ENCODE measurements around the gene PCBP3. TPM values are rescaled to one million over a fixed set of nuclear protein-coding genes. Genes with fewer than 3 reads are reported as not detected.
"Not testable (repeated sequence)": the region's sequence is repeated elsewhere in the genome, so short reads cannot be mapped to it uniquely, and the experiment has no call there.

The PCBP3 gene
- total RNA-seq, 1 experiment from 2014 or later, result 24.1 TPM

DNA sequence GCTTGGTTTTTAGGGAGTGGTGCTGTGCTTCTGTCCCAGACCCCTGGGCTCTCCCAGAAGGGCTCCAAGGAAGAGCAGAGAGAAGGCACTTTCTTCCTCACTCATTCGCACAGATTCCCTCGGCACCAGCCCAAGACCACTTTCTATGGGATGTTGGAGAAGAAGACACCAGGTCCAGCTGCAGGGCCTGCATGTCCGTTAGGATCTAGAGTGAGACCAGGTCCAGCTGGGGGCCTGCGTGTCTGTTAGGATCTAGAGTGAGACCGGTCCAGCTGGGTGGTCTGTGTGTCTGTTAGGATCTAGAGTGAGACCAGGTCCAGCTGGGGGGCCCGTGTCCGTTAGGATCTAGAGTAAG is 30.9 kb upstream of the PCBP3 start:
- DNase-seq (ENCODE audit: extremely low read depth, low read depth), result not testable (repeated sequence)

DNA sequence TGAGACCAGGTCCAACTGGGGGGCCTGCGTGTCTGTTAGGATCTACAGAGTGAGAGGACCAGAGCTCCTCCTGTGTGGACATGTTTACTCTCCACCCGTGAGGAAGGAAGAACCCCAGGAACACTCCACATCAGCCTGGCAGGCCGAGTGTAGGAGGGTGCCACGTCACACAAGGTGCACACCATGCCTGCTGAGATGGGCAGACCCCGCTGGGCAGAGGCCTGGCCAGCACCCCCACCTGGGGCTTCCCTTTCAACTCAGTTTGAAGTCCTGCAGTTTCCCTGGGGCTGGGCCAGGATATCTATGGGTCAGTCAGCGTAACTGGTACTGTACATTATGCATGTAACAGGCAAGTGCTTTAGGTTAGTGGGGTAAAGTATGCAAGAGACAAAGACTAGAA is 30.1 kb upstream of the PCBP3 start:
- no peak for DNase-seq (ENCODE audit: extremely low read depth, low read depth)

DNA sequence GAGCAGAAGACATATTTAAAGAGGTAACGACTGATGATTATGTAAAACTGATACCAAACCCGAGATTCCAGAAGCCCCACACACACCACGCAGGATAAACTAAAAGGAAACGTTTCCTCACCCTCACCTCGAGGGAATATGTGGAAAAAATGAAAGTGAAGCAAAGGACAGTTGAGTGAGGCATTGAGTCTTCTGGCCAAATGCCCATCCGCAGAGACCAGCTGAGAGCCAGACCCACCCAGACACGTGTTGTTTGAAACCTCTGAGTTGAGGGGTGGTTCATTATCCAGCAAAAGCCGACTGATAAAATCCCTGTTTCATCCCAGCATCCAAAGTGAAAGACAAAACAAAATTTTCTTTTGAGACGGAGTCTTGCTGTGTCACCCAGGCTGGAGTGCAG is 29.6 kb upstream of the PCBP3 start:
- no peak for DNase-seq (ENCODE audit: extremely low read depth, low read depth)

DNA sequence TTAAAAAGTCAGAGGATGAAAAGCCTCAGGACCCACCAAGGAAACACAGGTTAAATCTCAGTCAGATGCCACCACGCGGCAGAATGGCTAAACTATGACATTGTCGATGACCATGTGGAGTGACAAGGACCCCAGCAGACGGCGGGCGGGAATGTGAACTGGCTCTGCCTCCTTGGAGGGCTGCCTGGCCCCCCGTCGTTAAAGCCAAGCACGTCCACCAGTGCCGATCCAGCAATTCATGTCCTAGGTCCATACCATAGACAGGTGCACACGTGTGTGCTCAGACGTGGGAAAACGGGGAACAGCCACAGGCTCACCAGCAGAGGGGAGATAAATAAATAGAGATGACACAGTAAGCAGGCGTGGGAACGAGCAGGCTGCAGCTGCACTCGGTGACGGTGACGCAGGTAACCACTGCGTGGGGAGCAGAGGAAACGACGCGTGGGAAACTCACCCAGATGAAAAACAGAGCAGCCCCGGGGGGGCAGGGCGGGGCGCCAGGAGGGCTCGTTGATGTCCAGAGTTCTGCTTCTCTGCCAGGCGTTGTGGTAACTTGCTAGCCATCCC is 28.3 kb upstream of the PCBP3 start:
- DNase-seq (ENCODE audit: extremely low read depth, low read depth), result peak; percentile 47

DNA sequence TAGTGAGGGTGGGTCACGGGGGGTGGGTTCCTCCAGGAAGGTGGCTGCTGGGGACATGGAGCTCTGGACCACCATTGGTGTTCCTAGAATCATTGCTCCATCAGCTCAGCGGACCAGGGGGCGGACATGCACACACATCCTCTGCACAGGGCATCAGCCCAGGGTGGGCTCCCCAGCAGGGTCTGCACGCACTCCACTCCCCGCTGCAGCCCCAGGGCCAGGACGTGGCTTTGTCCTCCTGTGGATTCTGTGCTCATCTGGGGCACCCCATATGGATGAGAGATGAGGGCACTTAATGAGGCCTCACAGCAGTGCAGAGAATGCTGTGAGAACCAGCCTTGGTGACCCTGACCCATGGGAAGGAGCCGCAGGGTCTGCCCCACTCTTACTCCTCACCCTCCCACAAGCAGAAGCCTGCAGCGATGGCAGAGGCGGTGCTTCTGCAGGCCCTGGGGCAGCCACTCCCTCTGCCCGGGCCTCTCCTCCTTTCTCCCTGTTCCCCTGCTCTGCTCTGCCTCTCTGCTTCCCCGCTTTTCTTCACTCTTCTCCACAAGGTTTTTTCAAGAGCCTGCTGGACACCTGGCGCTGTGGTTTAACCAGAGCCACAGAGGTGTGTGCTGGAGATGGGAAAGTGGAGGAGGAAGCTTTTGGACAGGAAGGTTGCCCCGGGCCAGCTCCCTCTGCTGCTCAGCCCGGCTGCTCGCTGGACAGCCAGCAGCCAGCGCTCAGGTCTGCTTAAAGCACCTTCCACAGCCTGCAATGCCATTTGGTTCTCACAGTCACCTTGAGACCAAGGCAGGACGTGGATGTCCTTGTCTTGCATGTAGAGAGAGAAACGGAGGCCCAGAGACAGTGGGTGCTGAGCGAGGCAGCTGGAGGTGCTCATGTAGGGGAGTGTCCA is 26.3 kb upstream of the PCBP3 start:
- DNase-seq (ENCODE audit: extremely low read depth, low read depth), result peak; percentile 34

DNA sequence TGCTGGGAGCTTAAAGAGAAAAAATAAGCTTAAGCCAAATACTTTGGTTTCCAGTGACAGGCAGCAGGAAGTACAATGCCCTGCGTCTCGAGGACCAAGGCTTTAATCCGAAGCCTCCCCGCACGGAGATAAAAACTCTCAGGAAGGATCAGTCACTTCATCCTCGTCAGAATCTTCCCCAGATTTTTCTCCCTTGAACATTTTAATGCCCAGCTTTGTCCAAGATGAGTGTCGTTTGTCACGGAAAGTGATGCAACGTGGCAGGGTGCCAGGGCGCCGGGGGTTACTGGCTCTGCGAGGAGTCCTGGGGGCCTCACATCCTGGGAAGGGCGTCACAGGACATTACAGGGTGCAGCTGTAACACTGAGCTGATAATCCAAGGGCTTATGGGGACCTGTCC is 25.2 kb upstream of the PCBP3 start:
- DNase-seq (ENCODE audit: extremely low read depth, low read depth), result peak; percentile 87

DNA sequence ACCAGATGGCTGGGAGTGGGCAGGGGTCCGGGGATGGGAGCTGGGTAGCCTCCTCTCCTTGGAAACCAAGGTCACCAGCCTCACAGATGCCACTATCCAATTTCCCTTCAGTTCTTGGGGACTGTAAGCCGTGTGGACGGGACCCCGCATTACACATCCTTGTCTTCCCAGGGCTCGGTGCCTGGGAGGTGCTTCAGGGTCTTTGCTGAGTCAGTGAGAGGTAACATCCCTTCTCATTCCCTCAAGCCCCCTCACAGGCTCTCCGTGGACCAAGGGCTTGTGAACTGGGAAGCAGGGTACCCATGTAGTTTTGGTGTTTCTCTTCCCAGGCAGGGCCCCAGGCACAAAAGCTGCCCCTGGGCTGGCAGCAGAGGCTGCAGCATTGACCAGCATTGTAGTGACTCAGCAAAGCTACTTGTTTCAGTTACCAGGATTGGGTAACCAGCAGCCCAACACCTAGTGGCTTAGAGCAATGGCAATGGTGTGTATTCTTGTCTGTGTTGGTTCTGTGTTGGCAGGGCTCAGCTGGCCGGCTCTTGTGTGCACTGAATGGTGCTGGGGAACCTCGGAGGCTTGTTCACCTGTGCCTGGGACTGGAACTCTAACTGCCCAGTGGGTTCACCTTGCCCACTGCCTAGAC is 24.6 kb upstream of the PCBP3 start:
- peak; percentile 76 for DNase-seq (ENCODE audit: extremely low read depth, low read depth)

DNA sequence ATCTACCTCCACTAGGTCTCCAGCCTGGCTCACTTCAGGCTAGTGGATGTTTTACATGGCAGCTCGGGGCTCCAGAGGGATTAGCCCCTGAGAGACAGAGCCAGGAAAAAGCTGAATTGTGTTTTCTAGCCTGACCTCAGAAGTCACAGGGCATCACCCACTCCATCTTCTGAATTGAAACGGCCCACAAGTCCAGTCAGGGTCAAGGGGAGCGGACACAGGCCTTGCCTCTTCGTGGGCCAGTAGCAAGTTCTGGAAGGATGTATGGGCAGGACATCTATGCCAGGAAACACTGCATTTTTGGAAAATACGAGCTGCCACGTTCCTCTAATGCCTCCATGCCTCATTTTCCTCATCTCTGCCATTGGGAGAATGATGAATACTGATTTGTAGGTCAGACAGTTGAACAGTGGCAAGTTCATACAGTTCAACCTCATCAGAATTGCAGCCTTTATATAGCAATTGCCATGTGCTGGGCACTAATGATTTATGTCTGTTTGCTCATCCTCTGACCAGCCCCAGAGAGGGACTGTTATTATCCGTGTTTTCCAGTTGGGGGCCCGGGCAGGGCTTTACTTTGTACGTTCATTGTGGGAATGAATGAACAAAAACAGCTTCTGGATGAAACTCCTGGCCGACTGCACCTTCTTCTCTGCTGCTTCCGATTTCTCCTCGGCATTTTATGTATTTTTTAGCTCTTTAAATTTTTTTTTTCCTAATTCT is 23.2 kb upstream of the PCBP3 start:
- DNase-seq (ENCODE audit: extremely low read depth, low read depth), result no peak

DNA sequence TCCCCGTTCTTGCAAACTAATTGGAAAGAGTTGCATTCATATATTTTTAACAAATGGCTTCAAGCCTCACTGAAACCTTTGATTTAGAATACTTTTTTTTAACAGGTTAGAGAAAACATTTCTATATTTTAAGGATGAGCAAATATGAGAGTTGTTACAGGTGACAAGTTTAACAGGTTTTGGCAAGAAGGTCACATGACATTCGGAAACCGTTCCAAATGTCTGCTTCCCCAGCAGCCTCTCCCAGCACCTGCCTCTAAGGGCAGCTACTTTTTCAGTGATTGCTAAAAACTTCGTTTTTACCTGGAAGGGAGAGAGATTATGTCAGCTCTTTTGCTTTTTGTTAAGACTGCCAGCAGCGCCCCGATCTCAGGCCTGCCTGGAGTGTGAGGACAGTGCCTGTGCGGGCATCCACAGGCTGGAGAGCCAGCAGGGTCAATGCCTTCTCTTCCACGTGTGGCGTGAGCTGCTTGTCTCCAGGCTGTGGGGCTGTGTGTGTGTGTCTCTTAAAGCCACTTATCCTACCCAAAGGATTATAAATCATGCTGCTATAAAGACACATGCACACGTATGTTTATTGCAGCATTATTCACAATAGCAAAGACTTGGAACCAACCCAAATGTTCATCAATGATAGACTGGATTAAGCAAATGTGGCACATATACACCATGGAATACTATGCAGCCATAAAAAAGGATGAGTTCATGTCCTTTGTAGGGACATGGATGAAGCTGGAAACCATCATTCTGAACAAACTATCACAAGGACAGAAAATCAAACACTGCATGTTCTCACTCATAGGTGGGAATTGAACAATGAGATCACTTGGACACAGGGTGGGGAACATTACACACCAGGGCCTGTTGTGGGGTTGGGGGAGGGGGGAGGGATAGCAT is 21.8 kb upstream of the PCBP3 start:
- not testable (repeated sequence) for DNase-seq (ENCODE audit: extremely low read depth, low read depth)

DNA sequence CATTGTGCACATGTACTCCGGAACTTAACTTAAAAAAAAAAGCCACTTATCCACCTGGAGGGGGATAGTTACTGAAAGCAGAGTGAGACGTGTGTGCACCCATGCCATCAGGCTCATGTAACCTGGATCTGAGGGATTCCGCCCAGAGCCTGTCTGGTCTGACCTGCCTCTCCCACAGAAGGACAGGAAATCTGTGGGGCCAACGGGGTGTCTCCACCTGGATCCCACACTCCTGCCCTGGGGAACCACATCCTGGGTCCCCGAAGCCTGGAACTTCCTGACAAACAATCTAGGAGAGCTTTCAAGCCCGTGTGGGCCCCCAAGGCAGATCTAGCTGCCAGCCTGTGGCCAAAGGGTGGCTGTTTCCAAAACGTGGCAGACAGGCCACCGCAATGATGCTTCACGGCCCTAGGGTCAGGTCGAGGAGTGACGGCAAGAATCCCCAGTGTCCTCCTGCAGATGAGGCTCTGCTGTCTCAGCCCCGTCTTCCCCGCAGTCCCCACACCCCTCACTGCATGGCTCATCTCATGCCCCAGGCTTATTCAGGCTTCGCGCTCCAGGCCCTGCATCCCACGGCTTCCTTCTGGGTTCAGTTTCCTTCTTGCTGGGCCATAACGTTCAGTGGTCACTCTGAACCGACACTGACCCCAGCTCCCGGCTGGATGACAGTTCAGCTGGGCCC is 21.0 kb upstream of the PCBP3 start:
- no peak for DNase-seq (ENCODE audit: extremely low read depth, low read depth)

DNA sequence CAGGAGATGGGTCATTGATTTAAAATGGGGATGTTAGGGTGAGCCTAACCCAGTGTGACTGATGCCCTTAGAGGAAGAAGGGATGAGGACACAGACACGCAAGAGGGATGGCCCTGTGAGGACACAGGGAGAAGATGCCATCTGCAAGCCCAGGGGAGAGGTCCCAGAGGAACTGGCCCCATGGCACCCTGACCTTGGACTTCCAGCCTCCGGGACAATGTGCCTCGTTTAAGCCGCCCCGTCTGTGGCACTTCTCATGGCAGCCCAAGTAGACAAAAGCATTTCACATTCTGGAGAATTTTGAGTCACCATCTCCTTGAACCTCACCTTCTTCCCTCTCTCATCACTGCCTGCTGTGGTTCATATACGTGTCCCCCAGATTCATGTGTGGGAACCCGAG is 20.1 kb upstream of the PCBP3 start:
- DNase-seq (ENCODE audit: extremely low read depth, low read depth), result no peak

DNA sequence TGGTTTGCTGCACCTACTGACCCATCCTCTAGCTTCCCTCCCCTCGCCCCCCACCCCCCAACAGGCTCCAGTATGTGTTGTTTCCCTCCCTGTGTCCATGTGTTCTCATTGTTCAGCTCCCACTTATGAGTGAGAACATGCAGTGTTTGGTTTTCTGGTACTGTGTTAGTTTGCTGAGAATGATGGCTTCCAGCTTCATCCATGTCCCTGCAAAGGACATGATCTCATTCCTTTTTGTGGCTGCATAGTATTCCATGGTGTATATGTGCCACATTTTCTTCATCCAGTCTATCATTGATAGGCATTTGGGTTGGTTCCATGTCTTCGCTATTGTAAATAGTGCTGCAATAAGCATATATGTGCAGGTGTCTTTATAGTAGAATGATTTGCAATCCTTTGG is 17.4 kb upstream of the PCBP3 start:
- DNase-seq (ENCODE audit: extremely low read depth, low read depth), result not testable (repeated sequence)

DNA sequence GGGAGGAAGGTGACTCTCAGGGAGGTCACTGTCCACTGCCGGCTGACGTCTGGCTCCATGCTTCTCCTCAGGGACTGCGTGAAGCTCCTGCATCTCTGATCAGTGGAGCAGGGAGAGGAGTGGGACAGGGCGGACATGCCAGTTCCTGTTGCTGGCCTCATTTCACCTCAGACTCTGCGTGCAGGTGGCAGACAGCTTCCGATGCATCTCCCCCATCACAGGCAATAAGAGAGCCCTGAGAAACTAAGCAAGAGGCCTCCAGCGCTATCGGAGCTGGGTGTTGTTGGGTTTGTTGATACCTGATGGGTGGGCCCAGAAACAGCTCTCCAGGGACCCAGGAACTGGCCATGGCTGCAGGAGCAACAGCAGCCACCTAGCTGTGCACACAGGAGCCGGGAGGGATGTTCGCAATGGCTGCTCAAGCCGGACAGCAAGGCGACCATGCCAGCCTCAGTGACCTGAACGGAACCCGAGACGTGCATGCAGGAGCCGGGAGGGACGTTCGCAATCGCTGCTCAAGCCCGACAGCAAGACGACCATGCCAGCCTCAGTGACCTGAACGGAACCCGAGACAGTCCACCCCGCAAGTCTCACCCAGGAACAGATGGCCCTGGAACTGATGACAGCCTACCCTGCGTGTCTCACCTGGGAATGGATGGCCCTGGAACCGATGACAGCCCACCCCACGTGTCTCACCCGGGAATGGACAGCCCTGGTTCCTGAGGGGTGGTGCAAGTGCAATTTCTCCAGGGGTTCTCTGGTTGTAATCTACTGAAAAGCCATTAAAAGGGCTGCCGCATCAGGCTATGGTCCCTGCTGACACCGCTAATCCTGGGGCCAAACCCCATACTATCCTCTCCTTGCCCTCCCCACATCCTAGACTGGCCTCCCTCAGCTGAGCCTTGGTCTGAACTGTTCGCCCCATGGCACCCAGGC is 14.2 kb upstream of the PCBP3 start:
- DNase-seq (ENCODE audit: extremely low read depth, low read depth), result no peak

DNA sequence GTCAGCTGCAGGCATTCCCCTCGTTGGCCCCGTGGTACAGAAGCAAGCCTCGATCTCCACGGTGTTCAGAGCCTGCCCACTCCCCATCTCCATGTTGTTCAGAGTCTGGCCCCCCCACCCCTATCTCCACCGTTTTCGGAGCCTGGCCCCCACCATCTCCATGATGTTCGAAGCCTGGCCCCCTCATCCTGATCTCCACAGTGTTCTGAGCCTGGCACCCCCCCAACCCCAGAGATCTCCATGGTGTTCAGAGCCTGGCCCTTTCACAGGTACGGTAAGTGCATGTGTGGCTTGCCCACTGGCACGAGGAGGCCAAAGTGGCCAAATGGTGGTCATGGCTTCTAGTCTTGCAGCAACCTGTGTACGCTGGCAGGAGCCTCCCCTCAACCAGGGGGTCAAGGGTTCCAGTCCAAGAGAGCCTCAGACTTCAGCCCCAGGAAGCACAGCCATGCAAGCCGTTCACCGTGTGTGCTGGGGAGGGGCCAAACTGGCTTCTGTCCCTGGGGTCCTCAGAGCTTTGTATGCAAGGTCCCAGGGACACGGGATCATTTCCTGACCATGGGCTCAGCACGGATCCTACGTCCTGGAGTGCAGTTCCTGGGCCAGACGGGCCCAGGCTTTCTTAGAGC is 13.3 kb upstream of the PCBP3 start:
- no peak for DNase-seq (ENCODE audit: extremely low read depth, low read depth)

DNA sequence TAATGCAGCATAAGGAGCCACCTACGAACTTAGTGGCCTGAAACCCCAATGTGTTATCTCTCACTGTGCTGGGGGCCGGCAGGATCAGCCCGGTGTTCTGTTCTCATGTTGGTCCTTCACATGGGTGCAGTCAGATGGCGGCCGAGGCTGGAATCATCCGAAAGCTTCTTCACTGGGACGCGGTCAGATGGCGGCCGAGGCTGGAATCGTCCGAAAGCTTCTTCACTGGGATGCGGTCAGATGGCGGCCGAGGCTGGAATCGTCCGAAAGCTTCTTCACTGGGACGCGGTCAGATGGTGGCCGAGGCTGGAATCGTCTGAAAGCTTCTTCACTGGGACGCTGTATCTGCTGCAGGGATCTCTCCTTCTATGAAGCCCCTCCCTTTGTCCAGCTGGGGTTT is 12.6 kb upstream of the PCBP3 start:
- no peak for DNase-seq (ENCODE audit: extremely low read depth, low read depth)

DNA sequence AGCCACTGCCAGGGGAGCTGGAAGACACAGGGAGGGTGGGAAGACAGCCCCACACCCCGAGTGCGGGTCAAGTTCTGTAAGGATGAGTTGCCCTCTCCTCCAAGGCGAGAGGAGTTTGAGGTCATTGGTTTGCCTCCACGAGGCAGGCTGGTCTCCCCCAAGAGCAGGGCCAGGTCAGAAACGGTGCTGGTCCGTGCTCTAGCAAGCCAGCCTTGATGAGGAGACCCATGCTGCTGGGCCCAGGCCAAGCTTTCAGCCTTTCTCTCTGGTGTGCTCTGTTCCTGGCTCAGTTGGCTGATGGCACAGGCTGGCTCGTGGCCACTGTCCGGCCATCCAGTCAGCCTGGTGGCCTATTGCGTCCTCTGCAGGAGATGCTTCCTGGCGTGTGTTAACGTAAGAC is 12.0 kb upstream of the PCBP3 start:
- no peak for DNase-seq (ENCODE audit: extremely low read depth, low read depth)

DNA sequence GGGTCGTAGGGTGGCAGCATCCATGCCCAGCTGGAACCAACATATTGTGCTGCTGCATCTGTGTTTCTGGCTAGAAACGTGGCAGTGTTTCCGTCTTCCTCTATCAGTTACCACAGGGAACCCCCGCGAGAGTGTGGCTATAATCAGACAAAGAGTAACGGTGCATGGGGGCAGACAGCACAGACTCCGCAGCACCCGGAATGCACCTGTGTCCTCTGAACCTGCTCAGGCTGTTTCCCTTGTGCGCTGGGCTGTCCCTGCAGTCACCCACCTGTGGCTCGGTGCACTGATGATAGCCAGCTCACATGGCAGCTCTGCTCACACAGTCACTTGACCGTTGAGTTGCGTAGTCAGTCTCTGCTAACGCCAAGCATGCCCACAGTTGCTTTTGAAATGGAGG is 11.4 kb upstream of the PCBP3 start:
- DNase-seq (ENCODE audit: extremely low read depth, low read depth), result no peak

DNA sequence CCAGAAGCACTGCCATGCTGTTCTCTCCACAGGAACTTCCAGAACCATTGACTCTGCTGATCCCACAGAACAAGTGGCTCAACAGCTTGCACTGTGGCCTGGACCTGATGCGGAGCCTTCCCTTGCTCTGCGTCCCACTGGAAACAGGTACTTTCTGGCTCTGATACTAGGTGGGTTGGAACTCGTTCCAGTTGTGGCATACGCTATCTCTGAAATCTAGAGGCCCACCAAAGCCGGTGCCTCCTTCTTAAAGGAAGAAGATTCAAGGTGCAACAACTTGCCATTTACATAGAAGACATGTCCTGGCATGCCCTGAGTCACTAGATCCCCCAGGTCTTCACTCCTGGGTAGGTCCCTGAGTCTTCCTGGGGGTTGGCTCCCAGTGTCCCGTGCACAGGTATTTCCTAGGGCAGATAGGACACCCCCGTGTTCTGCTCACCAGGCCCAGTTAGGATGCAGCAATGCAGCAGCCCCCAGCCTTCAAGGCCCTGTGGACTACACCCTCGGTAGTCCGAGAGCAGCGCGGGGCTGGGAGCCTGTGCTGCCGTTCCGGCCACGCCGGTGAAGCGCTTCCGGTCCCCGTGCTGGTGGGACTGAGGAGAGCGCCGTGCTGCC is 10.8 kb upstream of the PCBP3 start:
- DNase-seq (ENCODE audit: extremely low read depth, low read depth), result no peak

Data from NCI-H460 (cell line).